Endothelial cell of umbilical vein (primary cell): ENCODE measurements around the gene PIK3CB.

Source experiments
- EZH2 ChIP-seq: IDR thresholded peaks from 2 replicates; pipeline ENCODE4 v1.6.1; 2012; ENCODE audit warnings: borderline replicate concordance, low read depth, mild to moderate bottlenecking, moderate library complexity, low read length, inconsistent platforms; ENCODE audit not compliant: severe bottlenecking
- JUN ChIP-seq: IDR thresholded peaks from 2 replicates; pipeline ENCODE4 v1.6.1; 2011; ENCODE audit warnings: borderline replicate concordance, low read depth; ENCODE audit not compliant: insufficient read length, insufficient read depth
- MYC ChIP-seq: IDR thresholded peaks from one replicate; pipeline ENCODE4 v1.6.1; 2011; ENCODE audit warnings: mild to moderate bottlenecking, low read depth, low read length
- POLR2A ChIP-seq: IDR thresholded peaks from 2 replicates; pipeline ENCODE4 v1.6.1; 2012; ENCODE audit warnings: low read depth, mild to moderate bottlenecking, control low read depth, low read length
- TF ChIP-seq, protein P1 (sequence below), 2 donors: IDR thresholded peaks; 1 replicate in 1 of 2; 2 replicates in 1 of 2; pipeline ENCODE4 v1.5.1; 2011; ENCODE audit warnings: low read length in 2 of 2, mild to moderate bottlenecking in 2 of 2, moderate library complexity in 2 of 2, control low read depth in 1 of 2, inconsistent platforms in 1 of 2, low read depth in 1 of 2; ENCODE audit not compliant: insufficient read depth in 1 of 2; ENCODE audit errors: extremely low read depth in 1 of 2

DNA sequence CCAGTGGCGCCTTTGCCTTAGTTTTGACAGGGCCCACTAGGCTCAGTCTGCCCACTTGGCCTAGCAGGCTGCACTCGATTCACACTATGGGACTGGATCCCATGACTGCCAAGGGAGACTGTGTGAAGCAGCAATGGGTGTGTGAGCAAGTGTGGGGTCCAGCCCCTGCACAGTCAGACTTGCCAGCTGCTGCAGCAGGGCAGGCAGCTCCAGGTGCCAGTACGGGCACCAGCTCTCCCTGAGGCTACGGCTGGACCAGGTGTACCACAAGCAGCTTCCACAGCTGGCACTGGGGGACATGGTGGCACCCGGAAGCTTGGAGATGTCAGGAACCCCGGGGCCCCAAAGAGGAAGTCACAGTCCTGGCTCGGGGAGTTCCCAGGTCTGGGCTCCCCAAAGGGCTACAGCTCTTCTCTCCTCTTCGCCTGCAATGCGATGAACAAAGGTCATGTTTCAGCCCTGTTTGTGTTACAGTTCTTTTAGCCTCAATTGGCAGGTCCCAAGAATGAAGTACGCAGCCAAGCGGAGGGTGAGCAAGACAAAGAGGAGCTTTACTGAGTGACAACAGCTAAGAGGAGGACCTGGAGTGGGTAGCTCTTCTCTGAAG is 67.1 kb downstream of the PIK3CB start:
- TF ChIP-seq MYC (no peak), JUN (no peak), EZH2 (no peak), POLR2A (no peak)
- TF ChIP-seq, protein P1, sequence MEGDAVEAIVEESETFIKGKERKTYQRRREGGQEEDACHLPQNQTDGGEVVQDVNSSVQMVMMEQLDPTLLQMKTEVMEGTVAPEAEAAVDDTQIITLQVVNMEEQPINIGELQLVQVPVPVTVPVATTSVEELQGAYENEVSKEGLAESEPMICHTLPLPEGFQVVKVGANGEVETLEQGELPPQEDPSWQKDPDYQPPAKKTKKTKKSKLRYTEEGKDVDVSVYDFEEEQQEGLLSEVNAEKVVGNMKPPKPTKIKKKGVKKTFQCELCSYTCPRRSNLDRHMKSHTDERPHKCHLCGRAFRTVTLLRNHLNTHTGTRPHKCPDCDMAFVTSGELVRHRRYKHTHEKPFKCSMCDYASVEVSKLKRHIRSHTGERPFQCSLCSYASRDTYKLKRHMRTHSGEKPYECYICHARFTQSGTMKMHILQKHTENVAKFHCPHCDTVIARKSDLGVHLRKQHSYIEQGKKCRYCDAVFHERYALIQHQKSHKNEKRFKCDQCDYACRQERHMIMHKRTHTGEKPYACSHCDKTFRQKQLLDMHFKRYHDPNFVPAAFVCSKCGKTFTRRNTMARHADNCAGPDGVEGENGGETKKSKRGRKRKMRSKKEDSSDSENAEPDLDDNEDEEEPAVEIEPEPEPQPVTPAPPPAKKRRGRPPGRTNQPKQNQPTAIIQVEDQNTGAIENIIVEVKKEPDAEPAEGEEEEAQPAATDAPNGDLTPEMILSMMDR (IDR thresholded peaks at IDR 0.05; ENCODE audit: extremely low read depth in 1 of 2, insufficient read depth in 1 of 2, low read depth in 1 of 2, low read length in 2 of 2), result no peak
